ENCODE data around the gene KCNK10.
A peak's percentile ranks its signal among the peaks of the same experiment; 100 is the strongest.
"Not testable (repeated sequence)": the region's sequence is repeated elsewhere in the genome, so short reads cannot be mapped to it uniquely, and the experiment has no call there.

The KCNK10 gene

DNA sequence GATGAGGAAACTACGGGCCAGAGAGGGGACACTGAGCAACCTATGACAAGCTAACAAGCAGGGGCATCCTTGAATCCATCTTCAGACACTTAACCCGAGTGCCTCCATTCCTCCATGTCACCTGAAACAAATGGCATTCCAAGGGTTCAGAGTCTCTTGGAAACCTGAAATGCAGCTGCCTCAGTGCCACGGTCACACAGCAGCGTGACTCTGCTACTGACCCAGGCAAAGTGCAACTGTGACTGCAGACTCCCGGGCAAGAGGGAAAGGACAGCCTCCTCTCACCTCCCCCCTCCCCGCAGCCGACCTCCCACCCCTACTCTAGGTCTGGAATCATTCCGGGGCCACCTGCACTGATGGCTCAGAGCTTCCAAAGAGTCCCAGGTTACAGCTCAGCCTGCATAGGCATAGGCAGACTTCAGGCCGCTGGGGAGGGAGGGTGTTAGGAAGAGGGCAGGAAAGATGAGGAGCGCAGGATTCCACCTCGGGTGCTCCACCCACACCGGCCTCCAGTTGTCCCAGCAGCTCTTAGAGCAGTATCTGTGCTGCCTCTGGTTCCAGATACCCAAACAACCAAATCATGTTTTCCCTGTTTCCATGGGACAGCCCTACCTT is 53.2 kb downstream of the KCNK10 start:
- DNase-seq = no peak

DNA sequence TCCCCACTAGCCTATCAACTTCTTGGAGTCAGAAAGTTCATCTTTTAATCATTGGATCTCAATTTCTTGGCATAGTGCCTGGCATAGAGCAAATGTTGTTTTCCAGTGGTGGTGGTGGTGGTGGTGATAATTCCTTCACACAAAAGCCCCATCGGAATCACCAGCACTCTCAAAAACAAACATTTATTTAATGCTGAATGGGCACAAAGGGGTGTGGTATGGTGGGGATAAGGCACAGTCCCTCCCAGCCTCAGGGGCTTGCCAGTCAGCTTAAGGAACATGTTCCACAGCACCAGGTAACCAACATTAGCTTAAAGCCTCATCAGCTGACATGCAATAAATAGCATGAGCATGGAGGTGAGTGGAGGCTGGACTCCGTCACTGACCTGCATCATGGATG is 56.6 kb downstream of the KCNK10 start:
- DNase-seq = no peak

DNA sequence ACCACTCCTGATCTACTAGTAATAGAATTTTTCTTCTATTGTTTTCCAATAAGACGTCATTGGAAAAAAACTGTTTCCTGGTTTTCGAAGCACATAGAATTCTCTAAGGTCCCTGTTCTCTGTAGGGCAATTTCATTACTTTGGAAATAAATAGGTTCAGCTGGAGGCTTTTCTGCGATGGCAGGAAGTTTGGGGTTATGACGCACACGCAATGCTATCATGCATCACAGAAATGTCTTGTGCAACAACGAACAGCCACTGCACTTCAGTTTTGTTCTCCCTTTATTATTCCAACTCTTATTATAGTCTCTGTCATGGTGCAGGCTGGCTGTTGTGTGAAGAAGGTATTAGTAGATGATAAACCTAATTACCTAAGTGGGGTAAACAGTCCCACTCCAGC is 59.0 kb downstream of the KCNK10 start:
- DNase-seq = no peak

DNA sequence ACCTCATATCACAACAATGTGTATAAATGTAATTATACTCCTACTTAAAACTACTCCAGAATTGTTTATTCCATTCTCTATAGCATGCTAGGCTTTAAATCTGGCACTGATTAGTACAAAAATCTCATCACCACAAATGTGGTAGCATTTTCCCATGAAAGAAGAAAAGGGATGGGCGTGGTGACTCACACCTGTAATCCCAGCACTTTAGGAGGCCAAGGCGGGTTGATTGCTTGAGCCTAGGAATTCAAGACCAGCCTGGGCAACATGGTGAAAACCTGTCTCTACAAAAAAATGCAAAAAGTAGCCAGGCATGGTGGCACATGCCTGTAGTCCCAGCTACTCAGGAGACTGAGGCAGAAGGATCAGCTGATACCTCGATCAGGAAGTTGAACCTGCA is 61.8 kb downstream of the KCNK10 start:
- not testable (repeated sequence) for DNase-seq

DNA sequence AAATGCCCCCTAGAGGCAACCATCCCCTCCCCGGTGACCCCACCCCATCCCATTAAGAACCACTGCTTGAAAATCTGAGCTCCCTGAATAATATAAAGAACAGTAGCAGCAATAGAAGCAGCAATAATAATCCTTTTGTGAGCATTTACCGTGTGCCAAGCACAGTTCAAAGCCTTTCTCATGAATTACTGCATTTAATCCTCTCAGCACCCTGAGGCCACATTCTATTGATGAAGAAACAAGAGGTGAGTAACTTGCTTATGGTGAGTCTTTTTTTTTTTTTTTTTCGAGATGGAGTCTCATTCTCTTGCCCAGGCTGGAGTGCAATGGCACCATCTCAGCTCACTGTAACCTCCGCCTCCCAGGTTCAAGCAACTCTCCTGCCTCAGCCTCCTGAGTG is 65.0 kb downstream of the KCNK10 start:
- no peak for DNase-seq

DNA sequence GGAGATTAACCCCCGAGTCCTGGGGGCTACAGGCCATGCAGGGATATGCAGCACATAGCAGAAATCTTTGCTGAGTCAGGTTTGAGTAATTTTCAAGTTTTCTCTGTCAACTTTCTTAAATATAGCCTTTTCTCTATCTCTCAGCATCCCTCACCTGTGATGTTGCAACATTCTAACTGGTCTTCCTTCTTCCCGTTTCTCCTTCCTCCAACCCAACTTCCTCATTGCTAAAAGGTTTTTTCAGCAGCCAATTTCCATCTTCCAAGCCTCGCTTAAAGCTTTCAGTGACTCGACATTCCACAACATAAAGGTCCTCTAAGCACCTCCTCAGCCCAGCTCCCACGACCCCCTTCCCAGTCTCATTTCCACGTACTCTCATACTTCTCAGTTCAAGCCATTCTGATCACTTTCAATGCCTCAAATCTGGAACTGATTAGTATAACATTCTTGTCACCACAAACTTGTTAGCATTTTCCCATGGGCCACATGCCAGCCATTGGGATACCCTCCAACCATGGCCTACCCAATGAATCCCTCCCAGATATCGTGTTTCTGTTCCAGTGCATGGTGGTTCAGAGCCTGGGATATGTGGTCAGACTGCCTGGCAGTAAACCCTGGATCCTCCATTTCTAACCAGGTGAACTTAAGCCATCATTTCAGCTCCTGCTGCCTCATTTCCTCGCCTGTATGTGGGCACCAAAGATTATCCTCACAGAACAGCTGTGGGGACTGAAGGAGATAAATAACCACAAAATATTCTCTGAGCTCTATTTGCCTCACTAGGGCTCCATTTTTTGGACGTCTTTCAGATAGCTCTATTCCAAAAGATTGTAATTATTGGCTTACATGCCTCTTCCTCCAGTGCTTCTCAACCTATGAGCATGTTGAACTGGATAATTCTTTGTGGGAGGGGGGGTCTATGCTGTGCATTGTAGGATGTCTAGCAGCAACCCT is 65.8 kb downstream of the KCNK10 start:
- no peak for DNase-seq

DNA sequence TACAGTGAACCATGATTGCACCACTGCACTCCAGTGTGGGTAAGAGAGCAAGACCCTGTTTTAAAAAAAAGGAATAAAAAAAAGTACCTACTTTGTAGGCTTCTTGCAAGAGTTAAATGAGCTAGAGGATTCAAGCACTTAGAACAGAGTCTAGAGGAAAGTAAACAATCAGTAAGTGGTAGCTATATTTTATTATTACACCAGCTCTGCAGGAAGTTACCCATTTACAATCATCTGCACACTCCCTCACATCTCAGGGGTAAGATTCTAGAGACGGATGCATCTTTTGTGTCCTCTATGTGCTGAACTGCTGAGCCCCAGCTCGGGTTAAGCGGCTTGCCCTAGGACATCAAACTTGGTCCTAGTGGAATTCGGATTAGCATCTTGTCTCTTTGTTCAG is 67.3 kb downstream of the KCNK10 start:
- no peak for DNase-seq

DNA sequence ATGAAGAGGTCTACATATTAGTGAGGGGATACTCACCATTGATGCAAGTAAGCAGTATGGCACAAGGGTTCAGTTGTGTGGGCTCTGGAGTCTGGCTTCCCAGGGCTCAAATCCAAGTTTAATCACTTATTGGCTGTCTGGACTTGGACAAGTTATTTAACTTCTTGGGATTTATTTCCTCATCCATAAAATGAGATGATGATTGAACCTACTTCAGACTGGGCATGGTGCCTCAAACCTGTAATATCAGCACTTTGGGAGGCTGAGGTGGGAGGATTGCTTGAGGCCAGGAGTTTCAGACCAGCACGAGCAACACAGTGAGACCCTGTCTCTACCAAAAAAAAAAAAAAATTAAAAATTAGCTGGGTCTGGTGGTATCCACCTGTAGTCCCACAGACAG is 67.9 kb downstream of the KCNK10 start:
- no peak for DNase-seq

DNA sequence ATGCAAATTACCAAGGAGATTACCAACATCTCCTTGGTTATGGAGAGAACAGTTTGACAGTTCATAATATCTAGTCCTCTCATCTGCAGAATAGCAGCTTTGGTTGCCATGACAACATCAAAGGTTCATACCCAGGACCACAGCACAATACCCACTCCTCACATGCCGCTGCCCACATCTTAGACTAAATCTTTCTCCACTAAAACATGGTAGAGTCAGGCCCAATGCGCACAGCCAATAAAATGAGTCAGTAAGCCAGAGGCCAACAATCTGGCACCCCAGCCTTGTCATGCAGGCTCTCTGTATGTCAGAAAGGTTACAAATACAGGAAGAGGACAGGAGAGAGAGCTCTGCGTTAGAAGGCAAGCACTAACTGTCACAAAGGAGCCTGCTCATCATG is 70.6 kb downstream of the KCNK10 start:
- DNase-seq = no peak

DNA sequence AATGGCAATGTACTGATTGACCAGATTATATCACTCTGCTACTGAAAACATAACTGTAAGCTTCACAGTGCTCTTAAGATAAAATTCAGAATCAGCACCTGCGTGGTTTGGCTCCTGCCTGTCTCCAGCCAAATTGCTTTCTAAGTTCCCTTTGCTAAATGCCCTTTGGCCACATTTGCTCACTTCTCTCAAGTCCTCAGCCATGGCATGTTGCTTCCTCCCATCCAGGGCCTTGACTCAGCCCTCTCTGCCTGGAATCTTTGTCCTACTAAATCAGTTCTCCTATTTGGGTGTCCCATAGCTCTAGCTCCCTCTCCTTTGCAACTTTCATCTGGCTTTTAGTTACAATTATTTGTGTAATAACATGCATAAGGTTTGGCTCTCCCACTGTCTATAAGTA is 71.4 kb downstream of the KCNK10 start:
- DNase-seq = no peak

DNA sequence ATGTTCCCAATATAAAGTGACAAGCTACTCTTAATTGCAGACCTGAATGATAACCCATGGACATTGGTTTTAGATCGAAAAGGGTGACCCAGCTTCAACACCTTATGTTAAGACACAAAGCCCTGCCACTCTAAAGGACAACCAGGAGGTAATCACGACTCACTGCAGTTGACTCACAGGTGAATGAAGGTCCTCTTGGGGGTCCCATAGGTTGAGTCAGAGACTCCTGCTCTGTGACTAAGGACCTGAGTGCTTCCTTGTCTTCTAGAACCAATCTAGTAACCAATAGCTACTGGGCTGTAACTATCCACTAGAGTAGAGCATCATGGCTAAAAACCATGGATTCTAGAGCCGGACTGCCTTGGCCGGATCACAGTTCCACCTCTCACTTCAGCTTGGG is 73.8 kb downstream of the KCNK10 start:
- no peak for DNase-seq

DNA sequence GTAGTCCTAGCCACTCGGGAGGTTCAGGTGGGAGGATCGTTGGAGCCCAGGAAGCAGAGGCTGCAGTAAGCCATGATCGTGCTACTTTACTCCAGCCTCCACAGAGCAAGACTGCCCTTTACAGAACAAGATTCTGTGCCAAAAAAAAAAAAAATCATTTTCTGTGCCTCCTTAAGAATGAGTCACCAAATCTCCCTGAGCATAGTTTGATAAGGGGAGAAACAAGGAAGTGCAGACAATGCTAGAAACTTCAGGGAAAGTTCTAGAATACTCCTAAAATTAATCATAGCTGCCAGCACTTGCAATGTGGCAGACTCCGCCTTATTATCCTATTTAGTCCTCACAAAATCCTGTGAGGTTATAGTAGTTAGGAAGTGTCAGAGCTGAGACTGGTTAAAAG is 74.5 kb downstream of the KCNK10 start:
- DNase-seq = no peak

DNA sequence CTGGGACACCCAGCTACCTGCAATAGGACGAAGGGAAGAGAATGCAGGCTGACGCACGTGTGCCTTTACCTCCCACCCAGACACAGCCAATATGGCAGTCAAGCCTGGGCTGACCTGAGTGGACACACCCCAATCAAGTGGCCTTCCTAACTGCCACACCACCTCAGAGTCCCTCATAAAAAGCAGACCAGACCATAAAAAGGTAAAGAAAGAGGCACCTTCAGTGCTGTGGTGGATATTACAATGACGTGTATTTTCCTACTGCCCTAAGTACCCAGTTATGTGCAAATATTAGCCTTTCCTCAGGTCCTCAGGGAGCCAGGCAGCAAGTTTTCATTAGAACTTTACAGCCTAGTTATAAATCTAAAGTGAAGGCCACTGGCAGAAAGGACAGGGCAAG is 75.8 kb downstream of the KCNK10 start:
- no peak for DNase-seq

DNA sequence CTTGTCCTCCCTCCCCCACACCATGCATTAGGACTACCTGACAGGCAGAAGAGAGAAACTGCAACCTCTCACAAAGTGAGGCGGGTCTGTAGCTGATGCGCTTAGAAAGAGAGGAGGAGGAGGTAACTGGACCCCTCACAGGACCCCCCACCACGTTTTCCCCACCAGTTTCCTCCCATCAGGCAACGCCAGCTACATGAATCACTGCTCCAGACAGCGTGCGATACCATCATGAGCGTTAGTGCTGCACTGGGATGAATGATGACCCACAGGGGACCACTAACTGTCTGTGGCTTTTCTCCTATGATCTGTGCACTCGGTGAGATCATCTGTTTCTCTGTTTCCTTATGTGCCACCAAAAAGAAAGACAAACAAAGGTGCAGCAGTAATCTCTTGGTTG is 77.7 kb downstream of the KCNK10 start:
- peak; percentile 91 for DNase-seq

DNA sequence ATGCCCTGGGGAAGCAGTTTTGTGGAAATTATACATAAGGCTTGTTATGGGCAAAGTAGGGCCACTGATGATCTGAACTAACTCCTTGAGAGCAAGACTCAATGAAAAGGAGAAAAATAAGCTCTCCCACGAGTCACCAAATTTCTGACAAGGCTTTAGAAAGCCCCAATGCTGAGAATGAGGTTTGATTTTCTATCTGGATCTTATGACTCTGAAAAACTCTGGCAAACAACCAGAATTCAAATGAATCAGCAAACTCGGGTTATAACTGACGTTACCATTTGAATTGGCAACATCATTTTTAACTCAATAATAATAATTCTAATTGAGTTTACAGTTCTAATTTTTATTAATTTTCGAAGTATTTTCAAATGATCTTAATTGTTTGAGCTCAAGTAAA is 79.1 kb downstream of the KCNK10 start:
- DNase-seq = no peak

DNA sequence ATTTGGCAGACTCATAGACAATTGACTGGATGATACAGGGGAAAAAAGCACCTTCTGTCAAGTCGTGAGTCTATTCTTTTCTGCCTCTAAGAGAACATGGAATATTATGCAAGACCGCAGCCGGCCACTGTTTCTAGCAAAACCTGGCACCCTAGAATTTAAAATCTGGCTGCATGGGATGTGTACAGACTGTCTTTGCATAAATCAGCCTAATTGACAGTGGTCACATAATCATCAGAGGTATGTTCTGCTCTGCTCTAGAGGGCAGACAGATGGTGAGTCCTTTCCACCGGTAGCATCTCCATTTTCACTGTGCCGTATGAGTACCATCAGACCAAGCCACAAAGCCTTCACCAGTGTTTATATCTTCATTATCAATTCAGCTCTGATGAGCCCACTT is 80.6 kb downstream of the KCNK10 start:
- DNase-seq = no peak

DNA sequence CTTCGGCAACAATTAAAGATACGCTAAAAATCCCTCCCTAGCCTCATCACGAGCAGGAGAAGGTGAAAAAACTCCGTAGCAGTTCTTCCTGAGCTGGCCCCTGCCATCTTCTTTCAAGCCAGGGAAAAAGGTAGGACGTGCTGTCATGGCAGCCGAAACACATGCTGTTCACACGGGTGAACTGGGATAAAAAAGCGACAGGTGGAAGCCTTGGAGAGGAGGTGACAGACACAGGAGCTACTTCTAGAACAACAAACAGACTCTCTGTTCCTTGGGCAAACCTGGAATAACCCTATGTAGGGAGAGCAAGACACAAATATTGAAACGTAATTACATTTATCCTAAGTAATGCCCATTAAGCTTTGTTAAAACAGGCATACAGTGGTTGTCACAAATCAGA is 81.3 kb downstream of the KCNK10 start:
- no peak for DNase-seq

DNA sequence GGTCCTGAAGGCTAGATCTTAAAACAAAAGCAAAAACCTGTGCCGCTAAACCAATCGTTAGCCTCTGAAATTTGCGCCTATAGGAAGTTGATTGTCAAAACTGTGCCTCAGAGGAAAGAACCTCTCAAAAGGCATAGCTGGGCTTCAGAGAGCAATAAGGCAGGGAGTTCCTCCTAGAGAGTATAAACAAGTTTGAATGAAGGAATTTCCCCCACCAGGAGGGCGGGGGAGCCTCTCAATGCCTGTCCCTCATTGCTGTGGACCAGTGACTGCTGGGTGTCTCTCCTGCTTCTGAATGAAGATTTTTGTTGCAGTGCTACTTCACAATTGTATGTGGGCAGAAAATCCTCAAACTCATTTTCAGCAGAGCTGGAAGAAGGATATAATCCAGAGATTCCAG is 88.6 kb downstream of the KCNK10 start:
- DNase-seq = no peak

DNA sequence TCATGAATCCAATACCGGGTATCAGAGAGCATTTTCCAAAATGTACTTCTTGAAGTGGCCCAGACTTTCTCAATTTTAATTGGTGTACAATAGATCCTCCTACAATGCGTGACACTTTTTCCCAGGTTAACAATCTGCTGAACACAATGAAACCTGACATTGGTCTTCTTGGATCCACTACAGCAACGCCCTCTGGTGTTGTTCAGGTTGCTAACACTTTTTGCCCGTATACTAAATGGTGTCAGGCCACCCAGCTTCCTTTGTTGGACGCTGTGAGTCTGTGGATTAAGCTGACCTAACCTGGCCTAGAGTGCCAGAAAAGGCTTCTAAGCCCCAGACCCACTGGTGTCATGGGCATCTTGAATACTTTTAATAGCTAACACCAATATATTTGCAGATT is 89.2 kb downstream of the KCNK10 start:
- DNase-seq = no peak

DNA sequence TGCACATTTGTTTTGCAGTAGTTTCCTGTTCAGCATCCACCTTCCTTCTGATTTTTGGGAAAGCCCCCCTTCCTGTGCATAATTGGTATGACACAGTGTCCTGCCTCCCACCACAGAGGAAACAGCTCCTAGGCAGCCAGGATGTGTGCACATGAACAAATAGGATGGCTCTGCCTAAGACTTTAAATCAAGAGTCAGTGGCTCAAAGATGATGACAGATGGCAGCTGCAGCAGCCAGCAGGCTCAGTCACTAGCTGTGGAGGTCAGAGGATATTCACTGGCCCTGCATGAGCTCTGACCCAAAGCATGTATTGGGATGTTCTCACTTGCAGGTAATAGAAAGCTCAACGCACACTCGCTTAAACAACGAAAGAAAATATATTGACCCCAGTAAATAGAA is 90.3 kb downstream of the KCNK10 start:
- no peak for DNase-seq

DNA sequence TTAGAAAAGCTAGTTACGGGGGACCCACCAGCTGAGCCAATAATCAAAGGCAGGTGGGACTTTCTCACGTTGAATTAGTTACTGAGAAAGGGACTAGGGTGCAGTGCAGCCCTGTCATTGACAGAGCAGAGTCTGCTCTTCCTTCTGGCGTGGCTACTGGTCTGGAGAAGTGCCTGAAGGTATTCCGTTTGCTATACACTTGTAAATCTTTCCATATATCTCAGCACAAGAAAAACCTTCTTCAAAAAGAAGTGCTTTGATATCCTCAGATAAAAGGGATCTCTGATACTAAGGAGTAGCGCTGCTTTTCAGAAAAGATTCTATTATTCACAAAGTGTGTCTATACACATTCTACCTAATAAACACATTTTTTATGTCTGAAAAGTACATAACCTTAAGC is 91.5 kb downstream of the KCNK10 start:
- no peak for DNase-seq

DNA sequence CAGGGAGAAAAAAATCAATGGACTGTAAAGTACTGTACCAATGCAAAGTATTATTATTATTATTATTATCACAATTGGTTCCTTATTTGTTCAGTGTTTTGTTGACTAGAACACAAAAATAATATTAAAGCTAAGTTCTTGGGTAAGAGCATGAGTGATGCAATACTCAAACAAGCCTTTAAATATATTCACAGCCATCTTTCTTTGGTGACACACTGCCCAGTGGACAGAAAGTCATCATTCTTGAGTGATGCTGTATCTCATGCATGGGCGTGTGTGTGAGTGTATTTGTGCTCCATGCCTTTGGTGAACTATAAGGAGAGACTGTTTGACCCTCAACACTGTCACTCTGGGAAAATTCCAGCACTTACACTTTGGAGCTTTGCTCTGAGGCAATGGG is 93.6 kb downstream of the KCNK10 start:
- no peak for DNase-seq

DNA sequence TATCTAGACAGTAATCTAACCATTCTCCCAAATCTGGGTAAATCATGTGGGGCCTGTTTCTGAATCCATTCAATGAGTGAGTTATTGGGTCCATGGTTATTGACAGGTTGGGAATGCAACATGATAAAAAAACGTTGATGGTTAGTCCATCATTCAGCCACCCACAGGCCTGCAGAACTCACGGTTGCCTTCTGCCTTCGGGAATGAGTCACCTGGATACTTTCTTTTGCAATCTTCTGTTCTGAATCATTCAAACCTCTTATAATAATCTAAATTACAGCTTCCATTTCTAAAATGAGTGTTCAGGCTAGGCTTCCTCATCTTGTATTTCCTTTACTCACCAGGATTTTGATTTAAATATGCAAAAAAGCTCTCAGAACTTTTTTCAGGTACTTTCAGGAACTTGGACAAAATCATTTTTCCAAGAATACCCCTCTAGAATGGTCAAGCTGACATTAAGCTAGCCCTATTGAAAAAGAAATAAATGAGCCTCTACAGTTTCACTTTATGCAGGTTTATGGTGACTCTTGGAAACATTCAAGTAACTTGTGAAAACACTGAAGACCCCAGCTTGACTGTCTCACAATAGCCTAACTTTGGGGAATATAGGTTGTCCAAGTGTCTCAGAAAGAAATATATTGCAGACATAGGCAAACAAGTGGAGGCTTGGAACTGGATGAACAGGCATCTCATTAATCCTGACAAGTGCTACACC is 94.4 kb downstream of the KCNK10 start:
- no peak for DNase-seq

DNA sequence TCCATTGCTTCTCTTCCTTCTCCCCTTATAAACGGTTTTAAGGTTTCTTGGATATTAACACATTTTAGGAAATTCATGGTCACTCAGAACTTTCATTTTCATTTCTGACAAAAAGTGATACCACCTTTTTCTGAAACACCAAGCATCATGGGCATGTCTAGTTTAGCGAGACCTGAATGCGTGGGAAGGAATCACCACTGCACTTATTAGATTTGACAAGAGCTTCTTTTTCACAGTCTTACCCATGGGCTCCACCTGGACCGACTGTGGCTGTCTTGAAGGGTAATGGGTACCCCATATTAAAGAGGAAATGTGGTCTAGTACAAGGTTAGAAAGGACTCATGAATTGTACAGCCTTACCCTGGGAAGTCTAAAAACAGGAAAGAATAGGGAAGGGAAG is 95.4 kb downstream of the KCNK10 start:
- no peak for DNase-seq
